Endothelial cell of umbilical vein (primary cell): ENCODE data around the gene MMP24. TPM values are rescaled to one million over a fixed set of nuclear protein-coding genes. Genes with fewer than 3 reads are reported as not detected.

Source experiments
- BruUV-seq: library from RNA; stranded (reverse); fragments of 400-500 nt; replicated peaks from 2 replicates; lab custom pipeline; 2021; lab: Mats Ljungman, UMichigan
- CTCF ChIA-PET: fragments of 300-600, 350-600 bp; sonication (Branson Sonifier 250); formaldehyde crosslinking; loops from one replicate; lab custom pipeline; 2021; ENCODE audit warnings: antibody characterized with exemption, inconsistent platforms; lab: Charles Lee
- POLR2A ChIA-PET: fragments of 300-600, 350-600 bp; sonication (Branson Sonifier 250); formaldehyde crosslinking; loops from one replicate; lab custom pipeline; 2021; ENCODE audit warnings: antibody characterized with exemption, inconsistent platforms; lab: Charles Lee
- DNase-seq: peaks from one replicate; pipeline ENCODE4 v3.0.0-alpha.2; 2011; ENCODE audit warnings: low read depth, low spot score
- FAIRE-seq: peaks from 2 replicates; lab custom pipeline; 2011; peaks lifted over from hg19 to GRCh38; lab: Jason Lieb, UNC
- H2AFZ ChIP-seq: 2 replicates; pipeline ENCODE4 v1.6.0; 2012; ENCODE audit warnings: low read depth, low read length, control low read depth, inconsistent platforms
- H3K27ac ChIP-seq: 2 replicates; pipeline ENCODE4 v1.5.1; 2011; ENCODE audit warnings: low read depth, mild to moderate bottlenecking, control low read depth, low read length, moderate library complexity; ENCODE audit not compliant: insufficient read depth
- H3K27me3 ChIP-seq, 2 experiments: 2 replicates each; pipeline versions ENCODE4 v1.6.0 to v1.6.1; 2011; ENCODE audit warnings: low read length in 2 of 2, mixed read lengths in 1 of 2; ENCODE audit not compliant: control insufficient read depth in 2 of 2, insufficient read depth in 2 of 2
- H3K36me3 ChIP-seq, 2 experiments: 2 replicates in 1 of 2; 3 replicates in 1 of 2; pipeline ENCODE4 v1.5.1; 2011; ENCODE audit warnings: low read length in 2 of 2, mild to moderate bottlenecking in 1 of 2, moderate library complexity in 1 of 2; ENCODE audit not compliant: control insufficient read depth in 2 of 2, insufficient read depth in 2 of 2; ENCODE audit errors: extremely low read depth in 1 of 2
- H3K4me1 ChIP-seq: 3 replicates; pipeline ENCODE4 v1.5.1; 2011; ENCODE audit warnings: mild to moderate bottlenecking, low read length; ENCODE audit not compliant: control insufficient read depth, insufficient read depth; ENCODE audit errors: extremely low read depth
- H3K4me2 ChIP-seq: 2 replicates; pipeline ENCODE4 v1.6.1; 2011; ENCODE audit warnings: low read length, control low read depth, mixed read lengths; ENCODE audit not compliant: insufficient read depth
- H3K4me3 ChIP-seq, 3 experiments: fragments of 200-600 bp in 1 of 3; sonication (generic), shearing (Covaris generic) in 1 of 3; replicated peaks in 1 of 3; 2 replicates each; pipeline ENCODE4 v1.5.1; 2011 to 2016; ENCODE audit warnings: control low read depth in 3 of 3, low read length in 3 of 3, mild to moderate bottlenecking in 2 of 3, inconsistent platforms in 1 of 3, low read depth in 1 of 3, moderate library complexity in 1 of 3; ENCODE audit not compliant: insufficient read depth in 1 of 3
- H3K79me2 ChIP-seq: 2 replicates; pipeline ENCODE4 v1.6.0; 2012; ENCODE audit warnings: low read length, inconsistent platforms; ENCODE audit not compliant: control insufficient read depth, insufficient read depth
- H3K9ac ChIP-seq: replicated peaks from 2 replicates; pipeline ENCODE3; 2011; ENCODE audit warnings: low read length, control low read depth; ENCODE audit not compliant: insufficient read depth; ENCODE audit errors: extremely low read depth
- H3K9me1 ChIP-seq: replicated peaks from 3 replicates; pipeline ENCODE4 v1.6.0; 2011; ENCODE audit warnings: mild to moderate bottlenecking, low read length; ENCODE audit not compliant: control insufficient read depth, insufficient read depth; ENCODE audit errors: extremely low read depth
- H3K9me3 ChIP-seq: replicated peaks from 2 replicates; pipeline ENCODE4 v1.5.1; 2012; ENCODE audit warnings: low read length, inconsistent platforms; ENCODE audit not compliant: control insufficient read depth, insufficient read depth
- H4K20me1 ChIP-seq: replicated peaks from 2 replicates; pipeline ENCODE3; 2011; ENCODE audit warnings: mild to moderate bottlenecking, low read length; ENCODE audit not compliant: control insufficient read depth, insufficient read depth; ENCODE audit errors: extremely low read depth
- EZH2 ChIP-seq: IDR thresholded peaks from 2 replicates; pipeline ENCODE4 v1.6.1; 2012; ENCODE audit warnings: borderline replicate concordance, low read depth, mild to moderate bottlenecking, moderate library complexity, low read length, inconsistent platforms; ENCODE audit not compliant: severe bottlenecking
- FOS ChIP-seq: IDR thresholded peaks from 2 replicates; pipeline ENCODE4 v1.6.1; 2011; ENCODE audit warnings: mild to moderate bottlenecking, low read length, moderate library complexity, borderline replicate concordance; ENCODE audit not compliant: insufficient read depth
- GATA2 ChIP-seq: IDR thresholded peaks from 2 replicates; pipeline ENCODE4 v1.7.0; 2011; ENCODE audit warnings: low read depth, mild to moderate bottlenecking, moderate library complexity, mixed read lengths, low read length; ENCODE audit not compliant: insufficient read length, insufficient read depth
- JUN ChIP-seq: IDR thresholded peaks from 2 replicates; pipeline ENCODE4 v1.6.1; 2011; ENCODE audit warnings: borderline replicate concordance, low read depth; ENCODE audit not compliant: insufficient read length, insufficient read depth
- MYC ChIP-seq: IDR thresholded peaks from one replicate; pipeline ENCODE4 v1.6.1; 2011; ENCODE audit warnings: mild to moderate bottlenecking, low read depth, low read length
- POLR2A ChIP-seq: IDR thresholded peaks from 2 replicates; pipeline ENCODE4 v1.6.1; 2012; ENCODE audit warnings: low read depth, mild to moderate bottlenecking, control low read depth, low read length
- POLR2AphosphoS5 ChIP-seq: IDR thresholded peaks from 2 replicates; pipeline ENCODE4 v1.6.1; 2012; ENCODE audit warnings: low read depth, mild to moderate bottlenecking, control low read depth, low read length, moderate library complexity; ENCODE audit not compliant: insufficient read depth
- dilution Hi-C: fragments of 300-500 bp; cut with MboI; formaldehyde crosslinking; loops from one replicate; pipeline ENCODE4 v1.15.0; 2019; ENCODE audit warnings: low sequenced_read_pairs; ENCODE audit not compliant: extremely low pct_ligation_motif_present
- intact Hi-C: fragments of 100-400 bp; cut with micrococcal nuclease; formaldehyde crosslinking; loops from one replicate; pipeline ENCODE4 v1.10.0; 2022
- polyA plus RNA-seq, 4 experiments: library from polyadenylated mRNA; depleted of rRNA in 3 of 4; stranded (reverse) in 3 of 4; unstranded in 1 of 4; fragments of >200 nt; gene quantifications; 2 replicates each; pipeline versions ENCODE4 v1.2.1 to v1.2.3, GENCODE V29; 2011 to 2012; ENCODE audit warnings: missing spikeins in 1 of 4
- total RNA-seq: library from RNA; stranded (reverse); gene quantifications from 2 replicates; pipeline ENCODE4 v1.2.3, GENCODE V29; 2021
- TF ChIP-seq, protein P1 (sequence below), 2 donors: IDR thresholded peaks; 1 replicate in 1 of 2; 2 replicates in 1 of 2; pipeline ENCODE4 v1.5.1; 2011; ENCODE audit warnings: low read length in 2 of 2, mild to moderate bottlenecking in 2 of 2, moderate library complexity in 2 of 2, control low read depth in 1 of 2, inconsistent platforms in 1 of 2, low read depth in 1 of 2; ENCODE audit not compliant: insufficient read depth in 1 of 2; ENCODE audit errors: extremely low read depth in 1 of 2
- TF ChIP-seq, protein P2 (sequence below): IDR thresholded peaks from 2 replicates; pipeline ENCODE4 v1.6.1; 2011; ENCODE audit not compliant: insufficient read depth, insufficient read length

Gene MMP24
- total and polyA plus RNA-seq, 2 donors (not counting 3 experiments of a cell fraction or from before 2014, with no cell fraction given) = 0.27 to 0.54 TPM

DNA sequence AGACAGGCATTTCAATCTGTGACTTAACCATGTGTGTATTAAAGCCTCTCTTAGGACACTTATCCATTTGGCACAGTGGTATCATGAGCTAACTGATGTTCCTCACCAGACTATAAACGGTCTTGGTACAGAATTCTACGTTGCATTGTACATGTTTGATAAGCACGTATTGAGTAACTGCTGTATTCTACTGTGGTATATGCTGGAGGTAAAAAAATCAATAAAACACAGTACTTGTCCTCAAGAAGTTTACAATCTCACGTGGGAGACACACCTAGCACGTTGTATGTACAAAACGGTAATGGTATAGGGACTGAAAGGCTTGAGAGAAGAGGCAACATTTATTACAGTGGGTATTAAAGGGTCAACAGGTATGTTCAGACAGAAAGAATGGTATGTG is 98.9 kb downstream of the MMP24 start:
- Histone ChIP-seq H4K20me1 (no peaks in the 10 kb centered on the region), H3K9me3 (no peaks in the 10 kb centered on the region), H3K4me2 (no peak overlapping the region), H3K9me1 (no peaks in the 10 kb centered on the region), H3K4me3 (no peak overlapping the region), H3K79me2 (no peaks in the 10 kb centered on the region), H3K4me1 (peaks cover 41% of the 10 kb centered on the region), H3K27ac (no peak overlapping the region), H3K36me3 (no peaks in the 10 kb centered on the region), H3K9ac (no peak overlapping the region), H2AFZ (no peak overlapping the region), H3K27me3 (no peaks in the 10 kb centered on the region)
- POLR2A ChIA-PET = no interaction called here
- dilution Hi-C loops = no loop called here
- intact Hi-C loops = no loop called here
- no peak for FAIRE-seq
- BruUV-seq = no TSS peak
- CTCF ChIA-PET = interaction anchor here (8.1 kb wide), 1 partner anchor 19 kb away, joined by 182 read pairs; no protein-coding TSS in a partner anchor
- DNase-seq = no peak
- TF ChIP-seq, protein P1, sequence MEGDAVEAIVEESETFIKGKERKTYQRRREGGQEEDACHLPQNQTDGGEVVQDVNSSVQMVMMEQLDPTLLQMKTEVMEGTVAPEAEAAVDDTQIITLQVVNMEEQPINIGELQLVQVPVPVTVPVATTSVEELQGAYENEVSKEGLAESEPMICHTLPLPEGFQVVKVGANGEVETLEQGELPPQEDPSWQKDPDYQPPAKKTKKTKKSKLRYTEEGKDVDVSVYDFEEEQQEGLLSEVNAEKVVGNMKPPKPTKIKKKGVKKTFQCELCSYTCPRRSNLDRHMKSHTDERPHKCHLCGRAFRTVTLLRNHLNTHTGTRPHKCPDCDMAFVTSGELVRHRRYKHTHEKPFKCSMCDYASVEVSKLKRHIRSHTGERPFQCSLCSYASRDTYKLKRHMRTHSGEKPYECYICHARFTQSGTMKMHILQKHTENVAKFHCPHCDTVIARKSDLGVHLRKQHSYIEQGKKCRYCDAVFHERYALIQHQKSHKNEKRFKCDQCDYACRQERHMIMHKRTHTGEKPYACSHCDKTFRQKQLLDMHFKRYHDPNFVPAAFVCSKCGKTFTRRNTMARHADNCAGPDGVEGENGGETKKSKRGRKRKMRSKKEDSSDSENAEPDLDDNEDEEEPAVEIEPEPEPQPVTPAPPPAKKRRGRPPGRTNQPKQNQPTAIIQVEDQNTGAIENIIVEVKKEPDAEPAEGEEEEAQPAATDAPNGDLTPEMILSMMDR (IDR thresholded peaks at IDR 0.05; ENCODE audit: extremely low read depth in 1 of 2, insufficient read depth in 1 of 2, low read depth in 1 of 2, low read length in 2 of 2) = no peak
- TF ChIP-seq POLR2AphosphoS5 (no peak), EZH2 (no peak), GATA2 (no peak), POLR2A (no peak), MYC (no peak), FOS (no peak), JUN (no peak)
- TF ChIP-seq, protein P2, sequence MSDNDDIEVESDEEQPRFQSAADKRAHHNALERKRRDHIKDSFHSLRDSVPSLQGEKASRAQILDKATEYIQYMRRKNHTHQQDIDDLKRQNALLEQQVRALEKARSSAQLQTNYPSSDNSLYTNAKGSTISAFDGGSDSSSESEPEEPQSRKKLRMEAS = no peak
